ENCODE measurements around the gene NPM3.

DNA sequence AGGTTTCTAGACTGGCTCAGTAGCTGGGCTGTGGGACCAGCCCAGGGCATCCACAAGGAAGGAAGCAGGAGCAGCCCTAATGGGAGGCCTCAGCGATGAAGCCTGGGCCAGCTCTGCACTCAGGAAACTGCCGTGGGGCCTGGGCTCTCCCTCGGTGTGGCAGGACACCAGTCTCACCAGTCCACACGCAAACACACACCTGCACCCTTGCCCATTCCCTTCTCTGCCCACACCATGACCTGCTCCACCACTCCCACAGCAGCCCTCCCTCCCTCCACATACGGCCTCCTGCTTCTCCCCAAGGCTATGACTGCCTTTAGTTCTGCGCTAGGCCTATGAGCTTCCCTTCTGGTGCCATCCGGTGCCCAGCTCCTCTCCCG, 14.5 kb downstream of the NPM3 start:
- TF ChIP-seq POLR2A (IDR thresholded peaks at IDR 0.05; ENCODE audit: extremely low read depth, insufficient read length): no peak
- TF ChIP-seq, protein P1, sequence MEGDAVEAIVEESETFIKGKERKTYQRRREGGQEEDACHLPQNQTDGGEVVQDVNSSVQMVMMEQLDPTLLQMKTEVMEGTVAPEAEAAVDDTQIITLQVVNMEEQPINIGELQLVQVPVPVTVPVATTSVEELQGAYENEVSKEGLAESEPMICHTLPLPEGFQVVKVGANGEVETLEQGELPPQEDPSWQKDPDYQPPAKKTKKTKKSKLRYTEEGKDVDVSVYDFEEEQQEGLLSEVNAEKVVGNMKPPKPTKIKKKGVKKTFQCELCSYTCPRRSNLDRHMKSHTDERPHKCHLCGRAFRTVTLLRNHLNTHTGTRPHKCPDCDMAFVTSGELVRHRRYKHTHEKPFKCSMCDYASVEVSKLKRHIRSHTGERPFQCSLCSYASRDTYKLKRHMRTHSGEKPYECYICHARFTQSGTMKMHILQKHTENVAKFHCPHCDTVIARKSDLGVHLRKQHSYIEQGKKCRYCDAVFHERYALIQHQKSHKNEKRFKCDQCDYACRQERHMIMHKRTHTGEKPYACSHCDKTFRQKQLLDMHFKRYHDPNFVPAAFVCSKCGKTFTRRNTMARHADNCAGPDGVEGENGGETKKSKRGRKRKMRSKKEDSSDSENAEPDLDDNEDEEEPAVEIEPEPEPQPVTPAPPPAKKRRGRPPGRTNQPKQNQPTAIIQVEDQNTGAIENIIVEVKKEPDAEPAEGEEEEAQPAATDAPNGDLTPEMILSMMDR (IDR thresholded peaks at IDR 0.05; ENCODE audit: low read depth, low read length): no peak
- TF ChIP-seq, protein P2, sequence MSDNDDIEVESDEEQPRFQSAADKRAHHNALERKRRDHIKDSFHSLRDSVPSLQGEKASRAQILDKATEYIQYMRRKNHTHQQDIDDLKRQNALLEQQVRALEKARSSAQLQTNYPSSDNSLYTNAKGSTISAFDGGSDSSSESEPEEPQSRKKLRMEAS (IDR thresholded peaks at IDR 0.05; ENCODE audit: low read depth, low read length): no peak

Data from NB4 (cell line).